G401 (cell line): ENCODE results near the gene FSD1L. TPM values are rescaled to one million over a fixed set of nuclear protein-coding genes. Genes with fewer than 3 reads are reported as not detected.

ENCODE experiments used
- DNase-seq: peaks from one replicate; pipeline ENCODE4 v3.0.0-alpha.2; 2015; ENCODE audit warnings: low spot score
- in situ Hi-C: cut with HindIII; loops from 2 replicates; pipeline ENCODE4 v1.10.0; 2016; ENCODE audit warnings: low sequenced_read_pairs, mixed read lengths
- total RNA-seq: library from RNA; depleted of rRNA; stranded (reverse); fragments of >200 nt; shearing (Covaris generic); gene quantifications from 2 replicates; pipeline ENCODE4 v1.2.3, GENCODE V29; 2014; rRNA removed

Gene FSD1L
- total RNA-seq: 1.1 and 22.1 TPM in 2 replicates

GRCh38 chr9:105447814-105448812 lies at the start of gene FSD1L:
TSS of gene FSD1L (plus strand) at chr9:105448034. CDS start at chr9:105448221, 187 bp downstream.
- in situ Hi-C loops: no loop called here

GRCh38 chr9:105399117-105399516 lies 48.7 kb upstream of the FSD1L start:
- in situ Hi-C loops: no loop called here
- no peak for DNase-seq

More at GRCh38 chr9:105447814-105448812, at the start of gene FSD1L:
- DNase-seq: peak; percentile 92

- DNase-seq: no peak
- in situ Hi-C loops: no loop called here
Measured at GRCh38 chr9:105401651-105402050, 46.2 kb upstream of the FSD1L start.

- DNase-seq: no peak
- in situ Hi-C loops: no loop called here
Measured at GRCh38 chr9:105403552-105404248, 44.1 kb upstream of the FSD1L start.

GRCh38 chr9:105405514-105406131 lies 42.2 kb upstream of the FSD1L start:
- in situ Hi-C loops: no loop called here
- no peak for DNase-seq

GRCh38 chr9:105406369-105406768 lies 41.5 kb upstream of the FSD1L start:
- in situ Hi-C loops: no loop called here
- DNase-seq: no peak

- in situ Hi-C loops: no loop called here
- peak; percentile 32 for DNase-seq
Measured at GRCh38 chr9:105413525-105413924, 34.3 kb upstream of the FSD1L start.

GRCh38 chr9:105414947-105415661 lies 32.7 kb upstream of the FSD1L start:
- DNase-seq: peak; percentile 74
- in situ Hi-C loops: no loop called here

- DNase-seq: no peak
- in situ Hi-C loops: no loop called here
Measured at GRCh38 chr9:105415662-105415980, 32.2 kb upstream of the FSD1L start.

- no peak for DNase-seq
- in situ Hi-C loops: no loop called here
Measured at GRCh38 chr9:105416840-105417239, 31.0 kb upstream of the FSD1L start.

GRCh38 chr9:105418588-105419500 lies 29.0 kb upstream of the FSD1L start:
- in situ Hi-C loops: no loop called here
- DNase-seq: no peak

GRCh38 chr9:105419816-105420597 lies 27.8 kb upstream of the FSD1L start:
- in situ Hi-C loops: no loop called here
- DNase-seq: no peak

- no peak for DNase-seq
- in situ Hi-C loops: no loop called here
Measured at GRCh38 chr9:105421154-105421553, 26.7 kb upstream of the FSD1L start.

- no peak for DNase-seq
- in situ Hi-C loops: no loop called here
Measured at GRCh38 chr9:105421864-105422263, 26.0 kb upstream of the FSD1L start.

- peak; percentile 22 for DNase-seq
- in situ Hi-C loops: no loop called here
Measured at GRCh38 chr9:105425816-105426433, 21.9 kb upstream of the FSD1L start.

GRCh38 chr9:105426657-105427056 lies 21.2 kb upstream of the FSD1L start:
- in situ Hi-C loops: no loop called here
- DNase-seq: no peak
